HepG2 (cell line): Measurements from ENCODE around the gene TMEM237. TPM values are rescaled to one million over a fixed set of nuclear protein-coding genes. Genes with fewer than 3 reads are reported as not detected.

ENCODE experiments used
- ARID2 ChIP-seq: sonication (generic); formaldehyde crosslinking; IDR thresholded peaks from 2 replicates; pipeline ENCODE4 v1.8.1; 2022; ENCODE audit warnings: mild to moderate bottlenecking, missing genetic modification reagents, borderline replicate concordance
- BRD4 ChIP-seq: sonication (generic); formaldehyde crosslinking; IDR thresholded peaks from 2 replicates; pipeline ENCODE4 v1.4.0; 2020; ENCODE audit warnings: missing genetic modification reagents
- ESRRA ChIP-seq: sonication (generic); formaldehyde crosslinking; IDR thresholded peaks from 2 replicates; pipeline ENCODE4 v1.5.1; 2020; ENCODE audit warnings: mild to moderate bottlenecking, low read depth, missing genetic modification reagents
- FLYWCH1 ChIP-seq: sonication (generic); formaldehyde crosslinking; IDR thresholded peaks from 2 replicates; pipeline ENCODE4 v1.8.1; 2023; ENCODE audit warnings: mild to moderate bottlenecking, missing genetic modification reagents
- FOXJ3 ChIP-seq: sonication (generic); formaldehyde crosslinking; IDR thresholded peaks from 2 replicates; pipeline ENCODE4 v1.4.0; 2020; ENCODE audit warnings: missing genetic modification reagents, mild to moderate bottlenecking, borderline replicate concordance
- FOXP1 ChIP-seq, 2 experiments: fragments of 450-650 bp in 1 of 2; IDR thresholded peaks; 2 replicates each; pipeline ENCODE4 v1.6.1; 2017 to 2018; ENCODE audit warnings: antibody characterized with exemption in 1 of 2
- KAT2B ChIP-seq: fragments of 150-350 bp; IDR thresholded peaks from 2 replicates; pipeline ENCODE4 v1.6.1; 2014; ENCODE audit warnings: low read depth, low read length, borderline replicate concordance
- MAZ ChIP-seq, 2 experiments: sonication (generic) in 1 of 2; formaldehyde crosslinking in 1 of 2; IDR thresholded peaks; 2 replicates each; pipeline versions ENCODE4 v1.5.0 to v1.6.1; 2012 to 2020; ENCODE audit warnings: low read depth in 2 of 2, mild to moderate bottlenecking in 2 of 2, borderline replicate concordance in 1 of 2, improper control_type of control experiment in 1 of 2, low read length in 1 of 2, missing genetic modification reagents in 1 of 2, moderate library complexity in 1 of 2
- NFKB2 ChIP-seq: sonication (generic); formaldehyde crosslinking; IDR thresholded peaks from 2 replicates; pipeline ENCODE4 v1.4.0; 2020; ENCODE audit warnings: missing genetic modification reagents, borderline replicate concordance
- PAXIP1 ChIP-seq: sonication (generic); formaldehyde crosslinking; conservative IDR thresholded peaks from 2 replicates; pipeline ENCODE4 v1.4.0; 2020; ENCODE audit warnings: mild to moderate bottlenecking, missing genetic modification reagents, moderate library complexity
- PREB ChIP-seq: sonication (generic); formaldehyde crosslinking; IDR thresholded peaks from 2 replicates; pipeline ENCODE4 v1.4.0; 2020; ENCODE audit warnings: missing genetic modification reagents
- PTBP1 ChIP-seq: fragments of 200-400 bp; formaldehyde crosslinking; IDR thresholded peaks from 2 replicates; pipeline ENCODE4 v1.6.1; 2018; ENCODE audit warnings: low read length, low read depth; ENCODE audit not compliant: poor library complexity, severe bottlenecking
- REXO4 ChIP-seq: sonication (generic); formaldehyde crosslinking; IDR thresholded peaks from 2 replicates; pipeline ENCODE4 v1.8.0; 2022; ENCODE audit warnings: missing genetic modification reagents, mild to moderate bottlenecking, borderline replicate concordance
- SIX4 ChIP-seq: sonication (generic); formaldehyde crosslinking; IDR thresholded peaks from 2 replicates; pipeline ENCODE4 v1.4.0; 2020; ENCODE audit warnings: missing genetic modification reagents
- SKI ChIP-seq: fragments of 450-650 bp; IDR thresholded peaks from one replicate; pipeline ENCODE4 v1.6.1; 2018; ENCODE audit warnings: mild to moderate bottlenecking; ENCODE audit not compliant: partially characterized antibody
- ZFP36L1 ChIP-seq: sonication (generic); formaldehyde crosslinking; IDR thresholded peaks from 2 replicates; pipeline ENCODE4 v1.8.0; 2022; ENCODE audit warnings: mild to moderate bottlenecking, missing genetic modification reagents, moderate library complexity
- ZKSCAN5 ChIP-seq: sonication (generic); formaldehyde crosslinking; IDR thresholded peaks from 2 replicates; pipeline ENCODE4 v1.5.1; 2020; ENCODE audit warnings: mild to moderate bottlenecking, missing genetic modification reagents
- ZNF451 ChIP-seq: sonication (generic); formaldehyde crosslinking; IDR thresholded peaks from 2 replicates; pipeline ENCODE4 v1.5.0; 2020; ENCODE audit warnings: mild to moderate bottlenecking, missing genetic modification reagents
- ZNF512 ChIP-seq: sonication (generic); formaldehyde crosslinking; IDR thresholded peaks from 2 replicates; pipeline ENCODE4 v1.4.0; 2020; ENCODE audit warnings: mild to moderate bottlenecking, missing genetic modification reagents
- ZNF777 ChIP-seq: sonication (generic); formaldehyde crosslinking; IDR thresholded peaks from 2 replicates; pipeline ENCODE4 v1.4.0; 2020; ENCODE audit warnings: missing genetic modification reagents
- polyA plus RNA-seq, 8 experiments: library from polyadenylated mRNA; depleted of rRNA in 3 of 8; stranded (reverse) in 7 of 8; unstranded in 1 of 8; fragments of >200 nt; fragmentation: Illumina TruSeq in 4 of 8; extraction: Trizol in 4 of 8; gene quantifications; 2 replicates each; pipeline versions ENCODE4 v1.2.1 to v1.2.3, GENCODE V29; 2011 to 2016; ENCODE audit warnings: low read depth in 4 of 8, missing spikeins in 1 of 8, mixed read lengths in 1 of 8; ENCODE audit not compliant: insufficient read depth in 1 of 8
- total RNA-seq, 5 experiments: library from RNA; depleted of rRNA; stranded (reverse); fragments of >200 nt; fragmentation: Illumina TruSeq; extraction: Trizol; gene quantifications; 2 replicates each; pipeline ENCODE4 v1.2.3, GENCODE V29; 2016; ENCODE audit warnings: low read depth in 1 of 5
- TF ChIP-seq, protein P1 (sequence below): sonication (generic); formaldehyde crosslinking; IDR thresholded peaks from 2 replicates; pipeline ENCODE4 v1.8.1; 2023; ENCODE audit warnings: missing genetic modification reagents, inconsistent platforms, borderline replicate concordance

Gene TMEM237
- total and polyA plus RNA-seq, 2 of the 13 experiments (the other 11 are each of a cell fraction or from before 2014, with no cell fraction given) = 21.8 to 36.1 TPM

- TF ChIP-seq MAZ (IDR thresholded peaks at IDR 0.05; ENCODE audit: borderline replicate concordance, low read depth, low read length) (no peak), MAZ (CRISPR knock-in tag; IDR thresholded peaks at IDR 0.05; ENCODE audit: low read depth) (0 out of 2 replicates have a peak, but pooled peaks have one; percentile 14), ARID2 (no peak), ZFP36L1 (CRISPR knock-in tag) (no peak), PTBP1 (no peak), SIX4 (CRISPR knock-in tag) (no peak), ZNF451 (no peak), KAT2B (no peak), BRD4 (CRISPR knock-in tag) (peak; percentile 77; the same call in 1 of the 2 replicates), PAXIP1 (CRISPR knock-in tag) (no peak), FOXP1 (IDR thresholded peaks at IDR 0.05) (no peak), FOXP1 (CRISPR knock-in tag; IDR thresholded peaks at IDR 0.05) (peak; percentile 31; the same call in 1 of the 2 replicates), PREB (CRISPR knock-in tag) (no peak), REXO4 (CRISPR knock-in tag) (no peak), ZNF512 (no peak), FOXJ3 (CRISPR knock-in tag) (0 out of 2 replicates have a peak, but pooled peaks have one; percentile 28), SKI (no peak), FLYWCH1 (CRISPR knock-in tag) (peak; percentile 90; the same call in 1 of the 2 replicates), ZNF777 (CRISPR knock-in tag) (0 out of 2 replicates have a peak, but pooled peaks have one; percentile 46), ESRRA (peak; percentile 19; the same call in 1 of the 2 replicates), ZKSCAN5 (no peak), NFKB2 (CRISPR knock-in tag) (no peak)
- TF ChIP-seq, protein P1, sequence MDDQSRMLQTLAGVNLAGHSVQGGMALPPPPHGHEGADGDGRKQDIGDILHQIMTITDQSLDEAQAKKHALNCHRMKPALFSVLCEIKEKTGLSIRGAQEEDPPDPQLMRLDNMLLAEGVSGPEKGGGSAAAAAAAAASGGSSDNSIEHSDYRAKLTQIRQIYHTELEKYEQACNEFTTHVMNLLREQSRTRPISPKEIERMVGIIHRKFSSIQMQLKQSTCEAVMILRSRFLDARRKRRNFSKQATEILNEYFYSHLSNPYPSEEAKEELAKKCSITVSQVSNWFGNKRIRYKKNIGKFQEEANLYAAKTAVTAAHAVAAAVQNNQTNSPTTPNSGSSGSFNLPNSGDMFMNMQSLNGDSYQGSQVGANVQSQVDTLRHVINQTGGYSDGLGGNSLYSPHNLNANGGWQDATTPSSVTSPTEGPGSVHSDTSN = 0 out of 2 replicates have a peak, but pooled peaks have one; percentile 31
Observed at GRCh38 chr2:201643216-201643890, at the start of gene TMEM237 (continued).
